Liver (tissue), 9 donors: ENCODE measurements around the gene PWWP2A. TPM values are rescaled to one million over a fixed set of nuclear protein-coding genes. Genes with fewer than 3 reads are reported as not detected.

Source experiments
- DNase-seq: peaks from one replicate; pipeline ENCODE4 v3.0.0-alpha.2; 2017; ENCODE audit warnings: low spot score
- H3K27ac ChIP-seq, 2 donors: one replicate each; pipeline ENCODE4 v1.7.0; 2013; ENCODE audit warnings: inconsistent platforms in 2 of 2, low read length in 2 of 2, control low read depth in 1 of 2, low read depth in 1 of 2, mild to moderate bottlenecking in 1 of 2
- H3K27me3 ChIP-seq, 4 donors: one replicate each; pipeline versions ENCODE4 v1.6.1 to v1.7.0; 2013; ENCODE audit warnings: low read length in 3 of 4, inconsistent platforms in 1 of 4, mild to moderate bottlenecking in 1 of 4, moderate library complexity in 1 of 4; ENCODE audit not compliant: control insufficient read depth in 4 of 4, insufficient read depth in 4 of 4
- H3K36me3 ChIP-seq, 4 donors: one replicate each; pipeline versions ENCODE4 v1.6.1 to v1.7.0; 2013; ENCODE audit warnings: low read length in 3 of 4, mild to moderate bottlenecking in 3 of 4, low read depth in 1 of 4, moderate library complexity in 1 of 4; ENCODE audit not compliant: control insufficient read depth in 4 of 4, insufficient read depth in 3 of 4
- H3K4me1 ChIP-seq, 4 donors: one replicate each; pipeline versions ENCODE4 v1.6.1 to v1.7.0; 2013; ENCODE audit warnings: low read length in 3 of 4, mild to moderate bottlenecking in 3 of 4, moderate library complexity in 1 of 4; ENCODE audit not compliant: control insufficient read depth in 4 of 4, insufficient read depth in 4 of 4
- H3K4me3 ChIP-seq, 3 donors: one replicate each; pipeline versions ENCODE4 v1.6.1 to v1.7.0; 2013; ENCODE audit warnings: low read length in 3 of 3, control low read depth in 1 of 3, low read depth in 1 of 3, mild to moderate bottlenecking in 1 of 3
- H3K9ac ChIP-seq, 2 donors: one replicate each; pipeline ENCODE4 v1.7.0; 2013; ENCODE audit warnings: low read length in 2 of 2, mild to moderate bottlenecking in 2 of 2, moderate library complexity in 2 of 2, control low read depth in 1 of 2, low read depth in 1 of 2
- H3K9me3 ChIP-seq, 4 donors: one replicate each; pipeline versions ENCODE4 v1.6.1 to v1.7.0; 2013; ENCODE audit warnings: low read length in 3 of 4; ENCODE audit not compliant: control insufficient read depth in 4 of 4
- ATF3 ChIP-seq: IDR thresholded peaks from 2 replicates; pipeline ENCODE4 v1.6.1; 2016; ENCODE audit warnings: antibody characterized with exemption
- CTCF ChIP-seq: fragments of 150-350 bp; IDR thresholded peaks from 2 replicates; pipeline ENCODE4 v1.5.1; 2017; ENCODE audit warnings: improper control_type of control experiment, low read depth, low read length; ENCODE audit not compliant: missing input control
- EGR1 ChIP-seq, 2 donors: IDR thresholded peaks; 2 replicates each; pipeline ENCODE4 v1.6.1; 2016 to 2018; ENCODE audit warnings: antibody characterized with exemption in 2 of 2, low read depth in 2 of 2
- FOXA1 ChIP-seq: IDR thresholded peaks from 2 replicates; pipeline ENCODE4 v1.6.1; 2016; ENCODE audit warnings: antibody characterized with exemption
- FOXA2 ChIP-seq: IDR thresholded peaks from 2 replicates; pipeline ENCODE4 v1.6.1; 2016; ENCODE audit warnings: antibody characterized with exemption
- GABPA ChIP-seq, 2 donors: IDR thresholded peaks in 1 of 2; conservative IDR thresholded peaks in 1 of 2; 2 replicates each; pipeline ENCODE4 v1.6.1; 2016; ENCODE audit warnings: antibody characterized with exemption in 2 of 2, mild to moderate bottlenecking in 1 of 2, moderate library complexity in 1 of 2
- HNF4A ChIP-seq, 2 donors: conservative IDR thresholded peaks; 2 replicates each; pipeline ENCODE4 v1.6.1; 2016; ENCODE audit warnings: antibody characterized with exemption in 2 of 2, mild to moderate bottlenecking in 2 of 2
- HNF4G ChIP-seq: IDR thresholded peaks from 2 replicates; pipeline ENCODE4 v1.6.1; 2016; ENCODE audit warnings: antibody characterized with exemption
- JUND ChIP-seq, 2 donors: IDR thresholded peaks; 2 replicates each; pipeline ENCODE4 v1.6.1; 2016; ENCODE audit warnings: antibody characterized with exemption in 2 of 2
- MAX ChIP-seq: IDR thresholded peaks from 2 replicates; pipeline ENCODE4 v1.6.1; 2016; ENCODE audit warnings: antibody characterized with exemption
- NR2F2 ChIP-seq: IDR thresholded peaks from 2 replicates; pipeline ENCODE4 v1.6.1; 2016; ENCODE audit warnings: antibody characterized with exemption
- RAD21 ChIP-seq, 2 donors: IDR thresholded peaks; 2 replicates each; pipeline ENCODE4 v1.6.1; 2016; ENCODE audit warnings: antibody characterized with exemption in 2 of 2, mild to moderate bottlenecking in 2 of 2
- REST ChIP-seq: IDR thresholded peaks from 2 replicates; pipeline ENCODE4 v1.6.1; 2016; ENCODE audit warnings: antibody characterized with exemption, mild to moderate bottlenecking
- RXRA ChIP-seq, 2 donors: IDR thresholded peaks; 2 replicates each; pipeline ENCODE4 v1.6.1; 2017 to 2018; ENCODE audit warnings: antibody characterized with exemption in 2 of 2, mild to moderate bottlenecking in 1 of 2
- SP1 ChIP-seq: IDR thresholded peaks from 2 replicates; pipeline ENCODE4 v1.6.1; 2018; ENCODE audit warnings: antibody characterized with exemption, mild to moderate bottlenecking
- TAF1 ChIP-seq: conservative IDR thresholded peaks from 2 replicates; pipeline ENCODE4 v1.6.1; 2016; ENCODE audit warnings: antibody characterized with exemption, mild to moderate bottlenecking
- YY1 ChIP-seq: IDR thresholded peaks from 2 replicates; pipeline ENCODE4 v1.6.1; 2016; ENCODE audit warnings: antibody characterized with exemption, mild to moderate bottlenecking
- ZBTB33 ChIP-seq: IDR thresholded peaks from 2 replicates; pipeline ENCODE4 v1.6.1; 2016; ENCODE audit warnings: antibody characterized with exemption
- WGBS: extraction: QIAGEN DNeasy Blood & Tissue Kit; methylation state at CpG from one replicate; pipeline ENCODE4 v1.1.7; 2013; 5-methylcytosine and 5-hydroxymethylcytosine counted together
- polyA plus RNA-seq, 2 donors: library from polyadenylated mRNA; stranded (reverse) in 1 of 2; unstranded in 1 of 2; fragments of 200-250 nt in 1 of 2; fragments of >200 nt in 1 of 2; fragmentation: Nextera tagmentation in 1 of 2; extraction: Ambion mirVana in 1 of 2; gene quantifications; one replicate each; pipeline versions ENCODE4 v1.2.1 to v1.2.3, GENCODE V29; 2013 to 2015
- total RNA-seq, 2 donors: library from RNA; depleted of rRNA; stranded (reverse); fragments of >200 nt; gene quantifications; one replicate each; pipeline ENCODE4 v1.2.3, GENCODE V29; 2014
- donor health status: healthy.
- donor health status: healthy.
- donor health status: healthy.
- donor health status: healthy.
- donor health status: healthy.

PWWP2A gene
- total and polyA plus RNA-seq, 4 donors = 4.8 to 14.6 (median 8.2) TPM

- no peak overlapping the region for H3K4me3 ChIP-seq
- no peak for TF ChIP-seq RXRA (IDR thresholded peaks at IDR 0.05)
- no peak for TF ChIP-seq EGR1 (IDR thresholded peaks at IDR 0.05; ENCODE audit: low read depth in 2 of 2)
- TF ChIP-seq SP1 = no peak
- TF ChIP-seq ZBTB33 = no peak
- no peak for TF ChIP-seq MAX
- TF ChIP-seq FOXA1 = no peak
- no peak for TF ChIP-seq RAD21 (IDR thresholded peaks at IDR 0.05)
- TF ChIP-seq ATF3 = no peak
- TF ChIP-seq REST = no peak
- no peak for TF ChIP-seq NR2F2
- TF ChIP-seq FOXA2 = no peak
- no peak for TF ChIP-seq CTCF
- no peak for TF ChIP-seq HNF4G
- TF ChIP-seq HNF4A (conservative IDR thresholded peaks at IDR 0.05) = no peak
- no peak for TF ChIP-seq JUND (IDR thresholded peaks at IDR 0.05)
- TF ChIP-seq GABPA (IDR thresholded peaks at IDR 0.05 in 1 of 2, conservative IDR thresholded peaks at IDR 0.05 in 1 of 2) = no peak
- TF ChIP-seq TAF1 = no peak
- TF ChIP-seq YY1 = no peak
- no peak overlapping the region for H3K27ac ChIP-seq
- peaks cover 0 to 4% (median 0%) of the 10 kb centered on the region in 4 donors for H3K27me3 ChIP-seq
- DNase-seq = no peak
- H3K36me3 ChIP-seq = no peaks in the 10 kb centered on the region
- H3K9ac ChIP-seq = no peak overlapping the region
- no peaks in the 10 kb centered on the region for H3K9me3 ChIP-seq
- H3K4me1 ChIP-seq = no peaks in the 10 kb centered on the region
- 57% methylated on average over 19 of the region's 19 CpGs for WGBS
Measured at GRCh38 chr5:160159991-160160792, 40.9 kb upstream of the PWWP2A start.
